ENCODE data around the gene CES2. TPM values are rescaled to one million over a fixed set of nuclear protein-coding genes. Genes with fewer than 3 reads are reported as not detected.
"Not testable (repeated sequence)": the region's sequence is repeated elsewhere in the genome, so short reads cannot be mapped to it uniquely, and the experiment has no call there.

Gene CES2
- total RNA-seq, 2 experiments from 2014 or later = 32.9 to 33.5 TPM

GRCh38 chr16:66895999-66896398 lies 39.3 kb upstream of the CES2 start:
- DNase-seq = no peak
- Mint-ChIP-seq H3K4me1 (peaks cover 24% of the 10 kb centered on the region), H3K36me3 (ENCODE audit: low read depth) (peaks cover 5% of the 10 kb centered on the region), H3K4me3 (no peak overlapping the region), H3K9me3 (no peaks in the 10 kb centered on the region), H3K27ac (no peak overlapping the region), H3K27me3 (no peaks in the 10 kb centered on the region)
- ChIA-PET POLR2A (interaction anchor here (0.8 to 1.9 kb wide), 4 partner anchors 11 to 32 kb away, joined by 3 to 7 read pairs (median 5); partner anchors contain the start of genes CDH16 and PDP2), CTCF (interaction anchor here (0.8 to 6.3 kb wide), 15 partner anchors 9 to 262 kb away, joined by 3 to 57 read pairs (median 5); partner anchors contain the start of genes NAE1, PDP2 and RRAD)

GRCh38 chr16:66896682-66897081 lies 38.6 kb upstream of the CES2 start:
- ChIA-PET POLR2A (interaction anchor here (1.3 kb wide), 1 partner anchor 22 kb away, joined by 3 read pairs; the partner anchor contains the start of gene CDH16), CTCF (interaction anchor here (0.8 to 6.3 kb wide), 6 partner anchors 8 to 261 kb away, joined by 3 to 57 read pairs (median 6); partner anchors contain the start of genes NAE1 and RRAD)
- H3K4me1 Mint-ChIP-seq = peaks cover 24% of the 10 kb centered on the region
- H3K9me3 Mint-ChIP-seq; H3K27ac Mint-ChIP-seq; H3K27me3 Mint-ChIP-seq; H3K4me3 Mint-ChIP-seq; DNase-seq; H3K36me3 Mint-ChIP-seq (ENCODE audit: low read depth): not testable (repeated sequence)

- H3K9me3 Mint-ChIP-seq = no peaks in the 10 kb centered on the region
These were observed 37.1 kb upstream of the CES2 start for GRCh38 chr16:66898207-66898606.

GRCh38 chr16:66898933-66899309 lies 36.4 kb upstream of the CES2 start:
- ChIA-PET CTCF (no interaction called here), POLR2A (no interaction called here)

More at GRCh38 chr16:66898207-66898606, 37.1 kb upstream of the CES2 start:
- DNase-seq = no peak
- H3K27me3 Mint-ChIP-seq = no peaks in the 10 kb centered on the region
- ChIA-PET CTCF (interaction anchor here (0.7 to 6.3 kb wide), 2 partner anchors 29 kb away, joined by 3 to 57 read pairs; partner anchors contain the start of gene RRAD), POLR2A (interaction anchor here (1.0 kb wide), 1 partner anchor 14 kb away, joined by 3 read pairs; no protein-coding TSS in a partner anchor)
- H3K27ac Mint-ChIP-seq = no peak overlapping the region
- H3K36me3 Mint-ChIP-seq (ENCODE audit: low read depth) = no peaks in the 10 kb centered on the region
- no peak overlapping the region for H3K4me3 Mint-ChIP-seq
- peaks cover 16% of the 10 kb centered on the region for H3K4me1 Mint-ChIP-seq

GRCh38 chr16:66899310-66899944 lies 35.9 kb upstream of the CES2 start:
- H3K27me3 Mint-ChIP-seq = no peaks in the 10 kb centered on the region
- POLR2A ChIA-PET = no interaction called here
- H3K4me3 Mint-ChIP-seq = no peak overlapping the region
- DNase-seq = no peak
- CTCF ChIA-PET = interaction anchor here (0.6 kb wide), 1 partner anchor 69 kb away, joined by 3 read pairs; the partner anchor contains the start of gene NAE1
- no peaks in the 10 kb centered on the region for H3K9me3 Mint-ChIP-seq
- H3K27ac Mint-ChIP-seq = no peak overlapping the region
- peaks cover 10% of the 10 kb centered on the region for H3K4me1 Mint-ChIP-seq
- H3K36me3 Mint-ChIP-seq (ENCODE audit: low read depth) = no peaks in the 10 kb centered on the region

More at GRCh38 chr16:66898933-66899309, 36.4 kb upstream of the CES2 start:
- Mint-ChIP-seq H3K27me3 (no peaks in the 10 kb centered on the region), H3K27ac (no peak overlapping the region), H3K4me3 (no peak overlapping the region), H3K4me1 (peaks cover 15% of the 10 kb centered on the region), H3K9me3 (no peaks in the 10 kb centered on the region), H3K36me3 (ENCODE audit: low read depth) (no peaks in the 10 kb centered on the region)
- no peak for DNase-seq

- ChIA-PET POLR2A (no interaction called here), CTCF (interaction anchor here (0.6 kb wide), 1 partner anchor 70 kb away, joined by 3 read pairs; the partner anchor contains the start of gene NAE1)
- peaks cover 4% of the 10 kb centered on the region for H3K4me1 Mint-ChIP-seq
- H3K27me3 Mint-ChIP-seq = no peaks in the 10 kb centered on the region
- H3K27ac Mint-ChIP-seq = no peak overlapping the region
- no peak for DNase-seq
- no peaks in the 10 kb centered on the region for H3K9me3 Mint-ChIP-seq
- no peaks in the 10 kb centered on the region for H3K36me3 Mint-ChIP-seq (ENCODE audit: low read depth)
- no peak overlapping the region for H3K4me3 Mint-ChIP-seq
These were observed 35.2 kb upstream of the CES2 start for GRCh38 chr16:66899945-66900710.

GRCh38 chr16:66900721-66901441 lies 34.4 kb upstream of the CES2 start:
- CTCF ChIA-PET = interaction anchor here (0.6 kb wide), 1 partner anchor 9 kb away, joined by 3 read pairs; no protein-coding TSS in a partner anchor
- POLR2A ChIA-PET = no interaction called here
- Mint-ChIP-seq H3K9me3 (no peaks in the 10 kb centered on the region), H3K4me1 (peaks cover 3% of the 10 kb centered on the region), H3K27ac (no peak overlapping the region), H3K27me3 (no peaks in the 10 kb centered on the region), H3K4me3 (no peak overlapping the region), H3K36me3 (ENCODE audit: low read depth) (no peaks in the 10 kb centered on the region)
- no peak for DNase-seq

- H3K4me3 Mint-ChIP-seq = no peak overlapping the region
- ChIA-PET POLR2A (interaction anchor here (1.1 kb wide), 1 partner anchor 32 kb away, joined by 3 read pairs; no protein-coding TSS in a partner anchor), CTCF (interaction anchor here (0.6 kb wide), 1 partner anchor 8 kb away, joined by 3 read pairs; no protein-coding TSS in a partner anchor)
- no peak overlapping the region for H3K27ac Mint-ChIP-seq
- no peaks in the 10 kb centered on the region for H3K27me3 Mint-ChIP-seq
- no peaks in the 10 kb centered on the region for H3K9me3 Mint-ChIP-seq
- H3K36me3 Mint-ChIP-seq (ENCODE audit: low read depth) = no peaks in the 10 kb centered on the region
- H3K4me1 Mint-ChIP-seq = peaks cover 8% of the 10 kb centered on the region
- DNase-seq = no peak
These were observed 33.7 kb upstream of the CES2 start for GRCh38 chr16:66901626-66902025.

GRCh38 chr16:66902648-66903543 lies 32.4 kb upstream of the CES2 start:
- no peaks in the 10 kb centered on the region for H3K36me3 Mint-ChIP-seq (ENCODE audit: low read depth)
- ChIA-PET POLR2A (interaction anchor here (1.0 to 1.1 kb wide), 2 partner anchors 31 to 73 kb away, joined by 3 read pairs; no protein-coding TSS in a partner anchor), CTCF (interaction anchor here (1.2 to 3.6 kb wide), 2 partner anchors 8 to 11 kb away, joined by 4 to 15 read pairs; no protein-coding TSS in a partner anchor)
- H3K27me3 Mint-ChIP-seq = no peaks in the 10 kb centered on the region
- no peak overlapping the region for H3K4me3 Mint-ChIP-seq
- no peak overlapping the region for H3K27ac Mint-ChIP-seq
- peaks cover 8% of the 10 kb centered on the region for H3K4me1 Mint-ChIP-seq
- DNase-seq = no peak
- no peaks in the 10 kb centered on the region for H3K9me3 Mint-ChIP-seq

GRCh38 chr16:66903544-66904427 lies 31.5 kb upstream of the CES2 start:
- POLR2A ChIA-PET = no interaction called here
- Mint-ChIP-seq H3K27ac (no peak overlapping the region), H3K36me3 (ENCODE audit: low read depth) (no peaks in the 10 kb centered on the region), H3K9me3 (no peaks in the 10 kb centered on the region), H3K4me1 (peaks cover 8% of the 10 kb centered on the region), H3K27me3 (no peaks in the 10 kb centered on the region), H3K4me3 (no peak overlapping the region)
- no peak for DNase-seq
- CTCF ChIA-PET = interaction anchor here (3.6 kb wide), 1 partner anchor 9 kb away, joined by 15 read pairs; no protein-coding TSS in a partner anchor

- Mint-ChIP-seq H3K4me3 (no peak overlapping the region), H3K36me3 (ENCODE audit: low read depth) (no peaks in the 10 kb centered on the region), H3K27me3 (no peaks in the 10 kb centered on the region), H3K27ac (no peak overlapping the region), H3K9me3 (no peaks in the 10 kb centered on the region), H3K4me1 (peaks cover 8% of the 10 kb centered on the region)
- ChIA-PET CTCF (interaction anchor here (3.6 kb wide), 1 partner anchor 9 kb away, joined by 15 read pairs; no protein-coding TSS in a partner anchor), POLR2A (no interaction called here)
- no peak for DNase-seq
These were observed 30.9 kb upstream of the CES2 start for GRCh38 chr16:66904428-66904845.
